ENCODE measurements around the gene MYO5C.

Gene MYO5C

GRCh38 chr15:52277575-52277974 is 18.0 kb downstream of the MYO5C start:
- DNase-seq (ENCODE audit: low read depth): no peak

GRCh38 chr15:52276256-52276770 is 19.3 kb downstream of the MYO5C start:
- no peak for DNase-seq (ENCODE audit: low read depth)

GRCh38 chr15:52263563-52264282 is 31.9 kb downstream of the MYO5C start:
- no peak for DNase-seq (ENCODE audit: low read depth)

GRCh38 chr15:52262364-52262763 is 33.2 kb downstream of the MYO5C start:
- no peak for DNase-seq (ENCODE audit: low read depth)

- DNase-seq (ENCODE audit: low read depth): peak; percentile 19
Measured at GRCh38 chr15:52261498-52262242, 33.9 kb downstream of the MYO5C start.

- DNase-seq (ENCODE audit: low read depth): no peak
Measured at GRCh38 chr15:52261026-52261425, 34.6 kb downstream of the MYO5C start.

GRCh38 chr15:52259503-52259902 is 36.1 kb downstream of the MYO5C start:
- no peak for DNase-seq (ENCODE audit: low read depth)

- no peak for DNase-seq (ENCODE audit: low read depth)
Measured at GRCh38 chr15:52258461-52258860, 37.1 kb downstream of the MYO5C start.

GRCh38 chr15:52257734-52258062 is 37.9 kb downstream of the MYO5C start:
- DNase-seq (ENCODE audit: low read depth): no peak

GRCh38 chr15:52256930-52257733 is 38.5 kb downstream of the MYO5C start:
- no peak for DNase-seq (ENCODE audit: low read depth)

- peak; percentile 70 for DNase-seq (ENCODE audit: low read depth)
Measured at GRCh38 chr15:52256366-52256765, 39.2 kb downstream of the MYO5C start.

- DNase-seq (ENCODE audit: low read depth): no peak
Measured at GRCh38 chr15:52255935-52256334, 39.7 kb downstream of the MYO5C start.

GRCh38 chr15:52255008-52255407 is 40.6 kb downstream of the MYO5C start:
- no peak for DNase-seq (ENCODE audit: low read depth)

GRCh38 chr15:52254391-52254790 is 41.2 kb downstream of the MYO5C start:
- DNase-seq (ENCODE audit: low read depth): no peak

GRCh38 chr15:52252781-52253180 is 42.8 kb downstream of the MYO5C start:
- no peak for DNase-seq (ENCODE audit: low read depth)

GRCh38 chr15:52251144-52251860 is 44.3 kb downstream of the MYO5C start:
- no peak for DNase-seq (ENCODE audit: low read depth)

GRCh38 chr15:52247461-52247860 is 48.1 kb downstream of the MYO5C start:
- DNase-seq (ENCODE audit: low read depth): no peak

- DNase-seq (ENCODE audit: low read depth): no peak
Measured at GRCh38 chr15:52246686-52247431, 48.7 kb downstream of the MYO5C start.

GRCh38 chr15:52243697-52244555 is 51.7 kb downstream of the MYO5C start:
- no peak for DNase-seq (ENCODE audit: low read depth)

- no peak for DNase-seq (ENCODE audit: low read depth)
Measured at GRCh38 chr15:52243286-52243685, 52.3 kb downstream of the MYO5C start.
